ENCODE results near the gene FAM13A. TPM values are rescaled to one million over a fixed set of nuclear protein-coding genes. Genes with fewer than 3 reads are reported as not detected.

FAM13A gene
- total RNA-seq, 4 donors from 2014 or later, result 157 to 327 (median 202) TPM

GRCh38 chr4:88878642-88879041 lies 178.3 kb downstream of the FAM13A start:
- Histone ChIP-seq H3K4me1 (peaks cover 6% of the 10 kb centered on the region in 2 donors), H3K4me3 (replicated peaks in 1 of 3) (no peak overlapping the region), H3K27ac (no peak overlapping the region), H3K9me3 (no peaks in the 10 kb centered on the region), H3K27me3 (no peaks in the 10 kb centered on the region), H3K36me3 (no peaks in the 10 kb centered on the region)
- intact Hi-C loops (cut with DNase I), result no loop called here
- DNase-seq, result no peak
- WGBS, 2 donors, result 93 to 94% methylated on average over 1 of the region's 1 CpG
- TF ChIP-seq, protein P1, sequence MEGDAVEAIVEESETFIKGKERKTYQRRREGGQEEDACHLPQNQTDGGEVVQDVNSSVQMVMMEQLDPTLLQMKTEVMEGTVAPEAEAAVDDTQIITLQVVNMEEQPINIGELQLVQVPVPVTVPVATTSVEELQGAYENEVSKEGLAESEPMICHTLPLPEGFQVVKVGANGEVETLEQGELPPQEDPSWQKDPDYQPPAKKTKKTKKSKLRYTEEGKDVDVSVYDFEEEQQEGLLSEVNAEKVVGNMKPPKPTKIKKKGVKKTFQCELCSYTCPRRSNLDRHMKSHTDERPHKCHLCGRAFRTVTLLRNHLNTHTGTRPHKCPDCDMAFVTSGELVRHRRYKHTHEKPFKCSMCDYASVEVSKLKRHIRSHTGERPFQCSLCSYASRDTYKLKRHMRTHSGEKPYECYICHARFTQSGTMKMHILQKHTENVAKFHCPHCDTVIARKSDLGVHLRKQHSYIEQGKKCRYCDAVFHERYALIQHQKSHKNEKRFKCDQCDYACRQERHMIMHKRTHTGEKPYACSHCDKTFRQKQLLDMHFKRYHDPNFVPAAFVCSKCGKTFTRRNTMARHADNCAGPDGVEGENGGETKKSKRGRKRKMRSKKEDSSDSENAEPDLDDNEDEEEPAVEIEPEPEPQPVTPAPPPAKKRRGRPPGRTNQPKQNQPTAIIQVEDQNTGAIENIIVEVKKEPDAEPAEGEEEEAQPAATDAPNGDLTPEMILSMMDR (IDR thresholded peaks at IDR 0.05), result no peak
- no peak for TF ChIP-seq POLR2A (IDR thresholded peaks at IDR 0.05)

- intact Hi-C loops (cut with DNase I), result no loop called here
- Histone ChIP-seq H3K27me3 (no peaks in the 10 kb centered on the region), H3K4me3 (replicated peaks in 1 of 3) (no peak overlapping the region), H3K36me3 (no peaks in the 10 kb centered on the region), H3K9me3 (no peaks in the 10 kb centered on the region), H3K27ac (no peak overlapping the region), H3K4me1 (no peaks in the 10 kb centered on the region)
- WGBS, 2 donors, result 87 to 89% methylated on average over 9 of the region's 9 CpGs
- DNase-seq, result no peak
- no peak for TF ChIP-seq POLR2A (IDR thresholded peaks at IDR 0.05)
- TF ChIP-seq, protein P1 (IDR thresholded peaks at IDR 0.05), result no peak
Observed at GRCh38 chr4:88870428-88870827, 186.6 kb downstream of the FAM13A start.

DNA sequence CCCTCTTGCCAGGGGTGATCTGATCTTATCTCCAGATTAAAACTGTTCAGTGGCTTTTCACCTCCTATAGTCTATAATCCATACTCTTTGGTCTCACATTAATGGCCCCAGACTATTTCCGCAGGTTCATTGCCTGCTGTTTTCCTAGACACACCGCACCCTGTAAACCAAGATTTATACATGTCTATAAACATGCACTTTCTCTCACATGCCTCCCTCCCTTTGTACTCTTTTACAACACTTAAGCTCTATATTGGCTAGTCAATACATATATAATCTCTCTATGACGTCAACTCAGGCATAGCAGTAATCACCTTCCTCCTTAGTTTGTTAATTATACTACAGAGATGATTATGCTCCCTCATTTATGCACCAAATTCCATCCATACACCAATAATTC lies 188.5 kb downstream of the FAM13A start:
- Histone ChIP-seq H3K9me3 (no peaks in the 10 kb centered on the region), H3K27me3 (no peaks in the 10 kb centered on the region), H3K36me3 (no peaks in the 10 kb centered on the region), H3K4me3 (replicated peaks in 1 of 3) (no peak overlapping the region), H3K4me1 (no peaks in the 10 kb centered on the region), H3K27ac (no peak overlapping the region)
- 96 to 97% methylated on average over 3 of the region's 3 CpGs for WGBS, 2 donors
- TF ChIP-seq, protein P1 (IDR thresholded peaks at IDR 0.05), result no peak
- TF ChIP-seq POLR2A (IDR thresholded peaks at IDR 0.05), result no peak
- no peak for DNase-seq
- intact Hi-C loops (cut with DNase I), result no loop called here

DNA sequence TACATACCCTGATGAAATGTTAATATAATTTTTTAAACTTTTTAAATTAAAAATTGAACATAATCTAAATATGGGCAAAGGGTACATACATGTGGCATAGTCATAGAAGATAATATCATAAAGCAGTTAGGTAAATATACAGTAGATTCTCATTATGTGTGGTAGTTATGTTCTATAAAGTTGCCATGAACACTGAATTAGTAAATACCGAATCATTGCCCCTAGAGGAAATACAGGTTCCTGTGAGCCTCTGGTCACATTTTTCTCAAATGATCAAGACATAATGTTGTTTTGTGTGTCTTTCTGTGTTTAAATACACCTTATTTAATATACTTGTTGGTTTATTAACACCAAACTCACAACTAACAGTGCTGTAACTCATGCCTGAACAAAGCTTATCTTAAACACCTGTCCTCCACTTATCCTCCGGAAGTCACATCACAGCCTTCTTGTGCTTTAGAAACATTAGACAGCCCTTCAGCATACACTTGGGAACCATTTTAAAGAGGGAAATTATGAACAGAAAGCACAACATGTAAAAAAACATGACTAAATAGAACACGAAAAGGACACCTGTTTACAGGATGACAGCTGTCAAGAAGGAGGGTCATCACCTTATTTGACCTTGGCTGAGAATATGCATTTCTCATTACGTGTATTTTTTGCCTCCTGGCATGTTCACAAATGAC lies 190.0 kb downstream of the FAM13A start:
- Histone ChIP-seq H3K4me3 (replicated peaks in 1 of 3) (no peak overlapping the region), H3K9me3 (no peaks in the 10 kb centered on the region), H3K27ac (no peak overlapping the region), H3K4me1 (no peaks in the 10 kb centered on the region), H3K27me3 (no peaks in the 10 kb centered on the region), H3K36me3 (no peaks in the 10 kb centered on the region)
- no peak for DNase-seq
- TF ChIP-seq, protein P1 (IDR thresholded peaks at IDR 0.05), result no peak
- no peak for TF ChIP-seq POLR2A (IDR thresholded peaks at IDR 0.05)
- intact Hi-C loops (cut with DNase I), result no loop called here
- 67 to 70% methylated on average over 4 of the region's 4 CpGs for WGBS, 2 donors

DNA sequence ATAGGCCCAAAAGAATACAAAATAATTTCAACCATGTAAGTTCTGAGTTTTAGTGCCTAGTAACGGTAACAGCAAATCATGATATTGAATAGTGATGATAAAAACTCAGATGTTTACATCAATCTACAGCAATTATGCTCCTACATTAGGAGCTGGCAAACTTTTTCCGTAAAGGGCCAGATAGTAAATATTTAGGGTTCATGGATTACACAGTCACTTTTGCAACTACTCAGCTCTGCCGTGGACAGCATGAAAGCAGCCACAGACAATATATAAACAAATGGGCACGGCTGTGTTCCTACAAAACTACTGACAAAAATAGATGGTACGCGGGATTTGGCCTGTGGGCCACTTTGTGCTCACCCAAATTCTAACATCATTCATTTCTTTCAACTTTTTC lies 191.5 kb downstream of the FAM13A start:
- no peak overlapping the region for H3K27ac ChIP-seq
- 93 to 94% methylated on average over 6 of the region's 6 CpGs for WGBS, 2 donors
- H3K4me1 ChIP-seq, result peaks cover under 1 to 4% of the 10 kb centered on the region in 2 donors
- no peaks in the 10 kb centered on the region for H3K9me3 ChIP-seq
- TF ChIP-seq, protein P1 (IDR thresholded peaks at IDR 0.05), result no peak
- TF ChIP-seq POLR2A (IDR thresholded peaks at IDR 0.05), result no peak
- H3K27me3 ChIP-seq, result no peaks in the 10 kb centered on the region
- H3K4me3 ChIP-seq (replicated peaks in 1 of 3), result no peak overlapping the region
- DNase-seq, result no peak
- intact Hi-C loops (cut with DNase I), result no loop called here
- no peaks in the 10 kb centered on the region for H3K36me3 ChIP-seq
